ENCODE measurements around the gene RNF217. TPM values are rescaled to one million over a fixed set of nuclear protein-coding genes. Genes with fewer than 3 reads are reported as not detected.
"Not testable (repeated sequence)": the region's sequence is repeated elsewhere in the genome, so short reads cannot be mapped to it uniquely, and the experiment has no call there.

The RNF217 gene
- total RNA-seq, 1 experiment from 2014 or later: not detected

- DNase-seq (ENCODE audit: low spot score): no peak
These were observed 95.4 kb downstream of the RNF217 start for GRCh38 chr6:125057392-125058246.

- DNase-seq (ENCODE audit: low spot score): no peak
These were observed 96.3 kb downstream of the RNF217 start for GRCh38 chr6:125058546-125058945.

- DNase-seq (ENCODE audit: low spot score): no peak
These were observed 101.1 kb downstream of the RNF217 start for GRCh38 chr6:125063307-125063706.

- DNase-seq (ENCODE audit: low spot score): no peak
These were observed 103.9 kb downstream of the RNF217 start for GRCh38 chr6:125066140-125066539.

GRCh38 chr6:125066964-125067363 is 104.7 kb downstream of the RNF217 start:
- DNase-seq (ENCODE audit: low spot score): peak; percentile 69

- peak; percentile 45 for DNase-seq (ENCODE audit: low spot score)
These were observed 105.3 kb downstream of the RNF217 start for GRCh38 chr6:125067552-125067951.

GRCh38 chr6:125073071-125073470 is 110.8 kb downstream of the RNF217 start:
- no peak for DNase-seq (ENCODE audit: low spot score)

- no peak for DNase-seq (ENCODE audit: low spot score)
These were observed 111.9 kb downstream of the RNF217 start for GRCh38 chr6:125074120-125074519.

GRCh38 chr6:125075073-125075472 is 112.8 kb downstream of the RNF217 start:
- not testable (repeated sequence) for DNase-seq (ENCODE audit: low spot score)

- no peak for DNase-seq (ENCODE audit: low spot score)
These were observed 113.7 kb downstream of the RNF217 start for GRCh38 chr6:125075741-125076481.

- DNase-seq (ENCODE audit: low spot score): no peak
These were observed 114.2 kb downstream of the RNF217 start for GRCh38 chr6:125076482-125076742.

GRCh38 chr6:125077453-125077852 is 115.2 kb downstream of the RNF217 start:
- DNase-seq (ENCODE audit: low spot score): no peak

GRCh38 chr6:125078602-125079321 is 116.5 kb downstream of the RNF217 start:
- no peak for DNase-seq (ENCODE audit: low spot score)

- no peak for DNase-seq (ENCODE audit: low spot score)
These were observed 120.9 kb downstream of the RNF217 start for GRCh38 chr6:125082908-125083683.

- DNase-seq (ENCODE audit: low spot score): no peak
These were observed 121.4 kb downstream of the RNF217 start for GRCh38 chr6:125083684-125083990.

- DNase-seq (ENCODE audit: low spot score): no peak
These were observed 124.5 kb downstream of the RNF217 start for GRCh38 chr6:125086716-125087115.

GRCh38 chr6:125088963-125089362 is 126.7 kb downstream of the RNF217 start:
- no peak for DNase-seq (ENCODE audit: low spot score)

- DNase-seq (ENCODE audit: low spot score): no peak
These were observed 132.3 kb downstream of the RNF217 start for GRCh38 chr6:125094563-125094962.

GRCh38 chr6:125095580-125096301 is 133.5 kb downstream of the RNF217 start:
- DNase-seq (ENCODE audit: low spot score): no peak

- DNase-seq (ENCODE audit: low spot score): no peak
These were observed 134.9 kb downstream of the RNF217 start for GRCh38 chr6:125097186-125097585.

- DNase-seq (ENCODE audit: low spot score): no peak
These were observed 136.0 kb downstream of the RNF217 start for GRCh38 chr6:125098253-125098652.
